OCI-LY3 (cell line): ENCODE results near the gene EDEM1.

Source experiments
- H2AFZ ChIP-seq: fragments of 200-600, 300-600 bp; shearing (Covaris generic); 2 replicates; pipeline ENCODE4 v1.6.0; 2014; ENCODE audit warnings: antibody characterized with exemption, low read depth, low read length
- H3K27ac ChIP-seq: fragments of 200-600, 300-600 bp; sonication (generic); 2 replicates; pipeline ENCODE4 v1.5.1; 2014; ENCODE audit warnings: mild to moderate bottlenecking, low read length, moderate library complexity, mixed read lengths
- H3K27me3 ChIP-seq: fragments of 200-600, 300-600 bp; sonication (generic); 2 replicates; pipeline ENCODE4 v1.6.1; 2014; ENCODE audit warnings: low read depth, low read length, mixed read lengths
- H3K36me3 ChIP-seq: fragments of 200-600, 300-600 bp; sonication (generic); replicated peaks from 2 replicates; pipeline ENCODE3; 2014; ENCODE audit warnings: low read depth, low read length, mixed read lengths
- H3K4me1 ChIP-seq: fragments of 300-600, 200-600 bp; sonication (generic); 2 replicates; pipeline ENCODE4 v1.6.1; 2014; ENCODE audit warnings: low read length, mixed read lengths
- H3K4me2 ChIP-seq: fragments of 200-600, 300-600 bp; sonication (generic); 2 replicates; pipeline ENCODE4 v1.6.1; 2014; ENCODE audit warnings: low read length, mixed read lengths
- H3K4me3 ChIP-seq: fragments of 300-600, 200-600 bp; sonication (generic); 2 replicates; pipeline ENCODE4 v1.5.1; 2014; ENCODE audit warnings: antibody characterized with exemption, mild to moderate bottlenecking, low read length, moderate library complexity
- H3K79me2 ChIP-seq: fragments of 300-600, 200-600 bp; shearing (Covaris generic); 2 replicates; pipeline ENCODE4 v1.6.1; 2014; ENCODE audit warnings: mild to moderate bottlenecking, low read length, mixed read lengths
- H3K9ac ChIP-seq: fragments of 300-600, 200-600 bp; shearing (Covaris generic); 2 replicates; pipeline ENCODE4 v1.6.0; 2014; ENCODE audit warnings: mild to moderate bottlenecking, low read length, moderate library complexity
- H3K9me3 ChIP-seq: fragments of 200-600, 300-600 bp; shearing (Covaris generic); 2 replicates; pipeline ENCODE4 v1.6.1; 2014; ENCODE audit warnings: low read length, mixed read lengths; ENCODE audit not compliant: insufficient read depth
- H4K20me1 ChIP-seq: fragments of 200-600, 300-600 bp; sonication (generic); 2 replicates; pipeline ENCODE4 v1.6.1; 2016; ENCODE audit warnings: low read length, mixed read lengths; ENCODE audit not compliant: insufficient read depth
- CTCF ChIP-seq: fragments of 200-600, 300-600 bp; sonication (generic); IDR thresholded peaks from 2 replicates; pipeline ENCODE4 v1.5.1; 2014; ENCODE audit warnings: antibody characterized with exemption, low read length, low read depth
- EZH2phosphoT487 ChIP-seq: fragments of 200-600 bp; shearing (Covaris generic); IDR thresholded peaks from 2 replicates; pipeline ENCODE4 v1.6.1; 2018; ENCODE audit warnings: antibody characterized with exemption, mixed run types, low read depth

The EDEM1 gene

GRCh38 chr3:5187156-5187919, at the start of gene EDEM1:
Gene EDEM1, plus strand, starts transcription at chr3:5187707. Its CDS starts 99 bp downstream, at chr3:5187806.
- Histone ChIP-seq H2AFZ (peak within 1 kb of the TSS; percentile 49; the same call in 1 of the 2 replicates), H3K9me3 (no peaks in the 10 kb centered on the region)
- TF ChIP-seq EZH2phosphoT487, result no peak
- no peak for TF ChIP-seq CTCF

GRCh38 chr3:5138214-5138981, 49.1 kb upstream of the EDEM1 start:
- no peak overlapping the region for H3K4me2 ChIP-seq
- peaks cover 30% of the 10 kb centered on the region for H3K36me3 ChIP-seq
- no peaks in the 10 kb centered on the region for H3K27me3 ChIP-seq
- H2AFZ ChIP-seq, result no peak overlapping the region
- H3K4me3 ChIP-seq, result no peak overlapping the region
- peaks cover 91% of the 10 kb centered on the region for H3K79me2 ChIP-seq
- no peak overlapping the region for H3K27ac ChIP-seq
- H3K4me1 ChIP-seq, result peaks cover 40% of the 10 kb centered on the region
- H3K9me3 ChIP-seq, result 0 out of 2 replicates have a peak, but pooled peaks cover under 1% of the 10 kb centered on the region
- TF ChIP-seq EZH2phosphoT487 (no peak), CTCF (no peak)
- H4K20me1 ChIP-seq, result peaks cover 40% of the 10 kb centered on the region
- H3K9ac ChIP-seq, result no peak overlapping the region

More at GRCh38 chr3:5187156-5187919, at the start of gene EDEM1:
- peak within 1 kb of the TSS; percentile 77 for H3K4me2 ChIP-seq
- peaks cover 32% of the 10 kb centered on the region for H3K4me1 ChIP-seq
- peaks cover 17% of the 10 kb centered on the region for H3K36me3 ChIP-seq
- peaks cover 48% of the 10 kb centered on the region for H3K79me2 ChIP-seq
- H3K9ac ChIP-seq, result peak within 1 kb of the TSS; percentile 100
- H3K4me3 ChIP-seq, result peak within 1 kb of the TSS; percentile 95
- peak within 1 kb of the TSS; percentile 96 for H3K27ac ChIP-seq
- H4K20me1 ChIP-seq, result peaks cover 10% of the 10 kb centered on the region
- no peaks in the 10 kb centered on the region for H3K27me3 ChIP-seq

- H3K4me1 ChIP-seq, result peaks cover 47% of the 10 kb centered on the region
- H3K4me3 ChIP-seq, result peak overlapping the region; percentile 22; the same call in 1 of the 2 replicates
- H3K79me2 ChIP-seq, result peaks cover 91% of the 10 kb centered on the region
- peaks cover 40% of the 10 kb centered on the region for H3K36me3 ChIP-seq
- peak overlapping the region; percentile 39 for H3K27ac ChIP-seq
- no peak overlapping the region for H2AFZ ChIP-seq
- TF ChIP-seq EZH2phosphoT487 (no peak), CTCF (no peak)
- no peak overlapping the region for H3K9ac ChIP-seq
- H4K20me1 ChIP-seq, result peaks cover 32% of the 10 kb centered on the region
- H3K4me2 ChIP-seq, result peak overlapping the region; percentile 44
- H3K27me3 ChIP-seq, result no peaks in the 10 kb centered on the region
- 0 out of 2 replicates have a peak, but pooled peaks cover 10% of the 10 kb centered on the region for H3K9me3 ChIP-seq
Measured at GRCh38 chr3:5140230-5140621, 47.3 kb upstream of the EDEM1 start.

GRCh38 chr3:5140839-5141238, 46.7 kb upstream of the EDEM1 start:
- Histone ChIP-seq H3K4me2 (0 out of 2 replicates have a peak overlapping the region, but pooled peaks have one; percentile 44), H3K27ac (peak overlapping the region; percentile 39), H2AFZ (no peak overlapping the region), H4K20me1 (peaks cover 34% of the 10 kb centered on the region), H3K27me3 (no peaks in the 10 kb centered on the region), H3K79me2 (peaks cover 98% of the 10 kb centered on the region), H3K4me1 (peaks cover 47% of the 10 kb centered on the region), H3K4me3 (no peak overlapping the region), H3K9me3 (0 out of 2 replicates have a peak, but pooled peaks cover 10% of the 10 kb centered on the region), H3K36me3 (peaks cover 40% of the 10 kb centered on the region), H3K9ac (no peak overlapping the region)
- TF ChIP-seq CTCF (no peak), EZH2phosphoT487 (no peak)
